Measurements from ENCODE around the gene LIMK2.
A peak's percentile ranks its signal among the peaks of the same experiment; 100 is the strongest.

LIMK2 gene

GRCh38 chr22:31178859-31179258 is 33.2 kb upstream of the LIMK2 start:
- no peak overlapping the region for H3K4me3 ChIP-seq (ENCODE audit: low read depth, low read length)
- no peaks in the 10 kb centered on the region for H3K4me1 ChIP-seq
- H3K27me3 ChIP-seq, result no peaks in the 10 kb centered on the region
- no peak for DNase-seq
- H3K9me3 ChIP-seq, result no peaks in the 10 kb centered on the region
- TF ChIP-seq, protein P1, sequence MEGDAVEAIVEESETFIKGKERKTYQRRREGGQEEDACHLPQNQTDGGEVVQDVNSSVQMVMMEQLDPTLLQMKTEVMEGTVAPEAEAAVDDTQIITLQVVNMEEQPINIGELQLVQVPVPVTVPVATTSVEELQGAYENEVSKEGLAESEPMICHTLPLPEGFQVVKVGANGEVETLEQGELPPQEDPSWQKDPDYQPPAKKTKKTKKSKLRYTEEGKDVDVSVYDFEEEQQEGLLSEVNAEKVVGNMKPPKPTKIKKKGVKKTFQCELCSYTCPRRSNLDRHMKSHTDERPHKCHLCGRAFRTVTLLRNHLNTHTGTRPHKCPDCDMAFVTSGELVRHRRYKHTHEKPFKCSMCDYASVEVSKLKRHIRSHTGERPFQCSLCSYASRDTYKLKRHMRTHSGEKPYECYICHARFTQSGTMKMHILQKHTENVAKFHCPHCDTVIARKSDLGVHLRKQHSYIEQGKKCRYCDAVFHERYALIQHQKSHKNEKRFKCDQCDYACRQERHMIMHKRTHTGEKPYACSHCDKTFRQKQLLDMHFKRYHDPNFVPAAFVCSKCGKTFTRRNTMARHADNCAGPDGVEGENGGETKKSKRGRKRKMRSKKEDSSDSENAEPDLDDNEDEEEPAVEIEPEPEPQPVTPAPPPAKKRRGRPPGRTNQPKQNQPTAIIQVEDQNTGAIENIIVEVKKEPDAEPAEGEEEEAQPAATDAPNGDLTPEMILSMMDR (IDR thresholded peaks at IDR 0.05; ENCODE audit: low read depth, low read length), result no peak
- H3K36me3 ChIP-seq, result peaks cover 3% of the 10 kb centered on the region

GRCh38 chr22:31179345-31179744 is 32.8 kb upstream of the LIMK2 start:
- TF ChIP-seq, protein P1 (IDR thresholded peaks at IDR 0.05; ENCODE audit: low read depth, low read length), result no peak
- H3K36me3 ChIP-seq, result peaks cover 3% of the 10 kb centered on the region
- no peaks in the 10 kb centered on the region for H3K4me1 ChIP-seq
- peak; percentile 22 for DNase-seq
- H3K27me3 ChIP-seq, result no peaks in the 10 kb centered on the region
- no peak overlapping the region for H3K4me3 ChIP-seq (ENCODE audit: low read depth, low read length)
- no peaks in the 10 kb centered on the region for H3K9me3 ChIP-seq

GRCh38 chr22:31184015-31184414 is 28.1 kb upstream of the LIMK2 start:
- TF ChIP-seq, protein P1 (IDR thresholded peaks at IDR 0.05; ENCODE audit: low read depth, low read length), result no peak
- Histone ChIP-seq H3K9me3 (no peaks in the 10 kb centered on the region), H3K27me3 (no peaks in the 10 kb centered on the region), H3K4me3 (ENCODE audit: low read depth, low read length) (no peak overlapping the region), H3K36me3 (peaks cover 3% of the 10 kb centered on the region; the same call in 1 of the 2 replicates), H3K4me1 (no peaks in the 10 kb centered on the region)
- DNase-seq, result no peak

DNA sequence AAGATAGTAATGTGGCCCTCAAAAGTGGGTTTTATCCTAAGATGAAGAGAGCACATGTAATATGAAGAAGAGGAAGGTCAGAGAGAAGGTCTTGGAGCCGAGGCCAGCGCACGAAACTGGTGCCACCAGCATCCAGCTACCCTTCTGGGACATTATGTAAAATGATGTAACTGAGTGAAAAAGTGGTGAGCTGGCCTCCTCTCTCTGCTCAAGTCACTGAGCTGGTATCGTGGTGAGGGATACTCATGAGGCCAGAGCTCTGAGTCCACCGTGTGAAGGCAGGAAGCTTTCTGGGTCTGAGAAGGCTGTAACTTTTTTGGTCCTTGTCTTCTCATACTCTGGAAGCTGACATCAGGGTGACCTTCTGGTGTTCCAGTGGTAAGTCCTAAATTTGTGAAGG is 27.0 kb upstream of the LIMK2 start:
- H3K4me1 ChIP-seq, result no peaks in the 10 kb centered on the region
- no peak for DNase-seq
- no peak overlapping the region for H3K4me3 ChIP-seq (ENCODE audit: low read depth, low read length)
- TF ChIP-seq, protein P1 (IDR thresholded peaks at IDR 0.05; ENCODE audit: low read depth, low read length), result no peak
- peaks cover 3% of the 10 kb centered on the region; the same call in 1 of the 2 replicates for H3K36me3 ChIP-seq
- H3K27me3 ChIP-seq, result no peaks in the 10 kb centered on the region
- H3K9me3 ChIP-seq, result no peaks in the 10 kb centered on the region

GRCh38 chr22:31187627-31188026 is 24.5 kb upstream of the LIMK2 start:
- Histone ChIP-seq H3K27me3 (no peaks in the 10 kb centered on the region), H3K4me3 (ENCODE audit: low read depth, low read length) (no peak overlapping the region), H3K4me1 (no peaks in the 10 kb centered on the region), H3K9me3 (no peaks in the 10 kb centered on the region), H3K36me3 (no peaks in the 10 kb centered on the region; the same call in none of the 2 replicates)
- TF ChIP-seq, protein P1 (IDR thresholded peaks at IDR 0.05; ENCODE audit: low read depth, low read length), result no peak
- DNase-seq, result no peak

DNA sequence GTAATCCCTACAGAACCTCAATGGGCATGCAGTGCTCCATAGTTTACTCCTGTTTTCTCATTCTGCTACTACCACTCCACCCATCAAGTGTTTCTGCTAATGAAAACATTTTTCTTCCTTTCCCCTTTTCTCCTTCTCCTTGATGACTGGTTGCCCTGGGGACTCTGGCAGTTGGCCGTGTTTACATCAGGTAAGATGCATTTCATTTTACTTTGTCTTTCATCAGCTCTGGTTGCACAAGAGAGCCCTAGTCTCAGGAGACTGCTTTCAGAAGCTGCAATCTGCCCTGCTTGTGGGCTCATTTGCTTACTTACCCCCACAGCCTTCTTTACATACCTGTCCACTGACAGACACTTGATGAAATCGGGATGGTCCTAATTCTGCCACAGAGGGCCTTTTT is 19.6 kb upstream of the LIMK2 start:
- DNase-seq, result no peak
- Histone ChIP-seq H3K4me3 (ENCODE audit: low read depth, low read length) (no peak overlapping the region), H3K27me3 (no peaks in the 10 kb centered on the region), H3K9me3 (no peaks in the 10 kb centered on the region), H3K36me3 (peaks cover 3% of the 10 kb centered on the region), H3K4me1 (no peaks in the 10 kb centered on the region; the same call in 1 of the 2 replicates)
- TF ChIP-seq, protein P1 (IDR thresholded peaks at IDR 0.05; ENCODE audit: low read depth, low read length), result no peak
